ENCODE measurements around the gene DYRK2.

Gene DYRK2

GRCh38 chr12:67709367-67709954 lies 60.9 kb downstream of the DYRK2 start:
- H3K79me2 ChIP-seq (ENCODE audit: insufficient read depth, low read depth), result no peaks in the 10 kb centered on the region
- no peak overlapping the region for H3K9ac ChIP-seq
- TF ChIP-seq CTCF (conservative IDR thresholded peaks at IDR 0.05; ENCODE audit: low read depth, low read length), result no peak
- H3K27me3 ChIP-seq (ENCODE audit: insufficient read depth, low read depth), result no peaks in the 10 kb centered on the region; the same call in 1 of the 2 replicates
- H3K36me3 ChIP-seq (ENCODE audit: insufficient read depth), result no peaks in the 10 kb centered on the region
- no peak overlapping the region for H3K4me2 ChIP-seq
- no peaks in the 10 kb centered on the region for H4K20me1 ChIP-seq (ENCODE audit: insufficient read depth)
- H3K4me1 ChIP-seq (ENCODE audit: low read depth, poor library complexity, severe bottlenecking), result no peaks in the 10 kb centered on the region
- no peak overlapping the region for H3K27ac ChIP-seq
- no peak overlapping the region for H2AFZ ChIP-seq (ENCODE audit: low read depth)
- no peak overlapping the region for H3K4me3 ChIP-seq (IDR thresholded peaks at IDR 0.05; ENCODE audit: insufficient read depth, low read depth, low read length)

- no peaks in the 10 kb centered on the region for H4K20me1 ChIP-seq (ENCODE audit: insufficient read depth)
- H3K4me2 ChIP-seq, result no peak overlapping the region
- no peak overlapping the region for H3K9ac ChIP-seq
- no peak overlapping the region for H2AFZ ChIP-seq (ENCODE audit: low read depth)
- H3K4me3 ChIP-seq (IDR thresholded peaks at IDR 0.05; ENCODE audit: insufficient read depth, low read depth, low read length), result no peak overlapping the region
- no peaks in the 10 kb centered on the region for H3K4me1 ChIP-seq (ENCODE audit: low read depth, poor library complexity, severe bottlenecking)
- H3K36me3 ChIP-seq (ENCODE audit: insufficient read depth), result no peaks in the 10 kb centered on the region
- H3K27ac ChIP-seq, result no peak overlapping the region
- TF ChIP-seq CTCF (conservative IDR thresholded peaks at IDR 0.05; ENCODE audit: low read depth, low read length), result no peak
- no peaks in the 10 kb centered on the region for H3K79me2 ChIP-seq (ENCODE audit: insufficient read depth, low read depth)
- H3K27me3 ChIP-seq (ENCODE audit: insufficient read depth, low read depth), result no peaks in the 10 kb centered on the region
Observed at GRCh38 chr12:67710582-67710981, 62.0 kb downstream of the DYRK2 start.

- no peak overlapping the region for H2AFZ ChIP-seq (ENCODE audit: low read depth)
Observed at GRCh38 chr12:67712011-67712410, 63.5 kb downstream of the DYRK2 start.

GRCh38 chr12:67714648-67715047 lies 66.1 kb downstream of the DYRK2 start:
- Histone ChIP-seq H3K9ac (no peak overlapping the region), H3K36me3 (ENCODE audit: insufficient read depth) (no peaks in the 10 kb centered on the region), H3K27me3 (ENCODE audit: insufficient read depth, low read depth) (no peaks in the 10 kb centered on the region), H2AFZ (ENCODE audit: low read depth) (no peak overlapping the region), H3K27ac (no peak overlapping the region), H3K4me3 (IDR thresholded peaks at IDR 0.05; ENCODE audit: insufficient read depth, low read depth, low read length) (no peak overlapping the region), H3K4me1 (ENCODE audit: low read depth, poor library complexity, severe bottlenecking) (no peaks in the 10 kb centered on the region), H4K20me1 (ENCODE audit: insufficient read depth) (no peaks in the 10 kb centered on the region), H3K79me2 (ENCODE audit: insufficient read depth, low read depth) (no peaks in the 10 kb centered on the region), H3K4me2 (no peak overlapping the region)
- no peak for TF ChIP-seq CTCF (conservative IDR thresholded peaks at IDR 0.05; ENCODE audit: low read depth, low read length)

More at GRCh38 chr12:67712011-67712410, 63.5 kb downstream of the DYRK2 start:
- Histone ChIP-seq H3K4me3 (IDR thresholded peaks at IDR 0.05; ENCODE audit: insufficient read depth, low read depth, low read length) (no peak overlapping the region), H4K20me1 (ENCODE audit: insufficient read depth) (no peaks in the 10 kb centered on the region), H3K36me3 (ENCODE audit: insufficient read depth) (no peaks in the 10 kb centered on the region), H3K27ac (no peak overlapping the region), H3K4me1 (ENCODE audit: low read depth, poor library complexity, severe bottlenecking) (no peaks in the 10 kb centered on the region), H3K9ac (no peak overlapping the region), H3K79me2 (ENCODE audit: insufficient read depth, low read depth) (no peaks in the 10 kb centered on the region), H3K4me2 (no peak overlapping the region), H3K27me3 (ENCODE audit: insufficient read depth, low read depth) (no peaks in the 10 kb centered on the region)
- no peak for TF ChIP-seq CTCF (conservative IDR thresholded peaks at IDR 0.05; ENCODE audit: low read depth, low read length)

All from KMS-11 (cell line).